ENCODE results near the gene ALPL. TPM values are rescaled to one million over a fixed set of nuclear protein-coding genes. Genes with fewer than 3 reads are reported as not detected.

The ALPL gene
- 98.3 and 104 TPM in 2 replicates for total RNA-seq

DNA sequence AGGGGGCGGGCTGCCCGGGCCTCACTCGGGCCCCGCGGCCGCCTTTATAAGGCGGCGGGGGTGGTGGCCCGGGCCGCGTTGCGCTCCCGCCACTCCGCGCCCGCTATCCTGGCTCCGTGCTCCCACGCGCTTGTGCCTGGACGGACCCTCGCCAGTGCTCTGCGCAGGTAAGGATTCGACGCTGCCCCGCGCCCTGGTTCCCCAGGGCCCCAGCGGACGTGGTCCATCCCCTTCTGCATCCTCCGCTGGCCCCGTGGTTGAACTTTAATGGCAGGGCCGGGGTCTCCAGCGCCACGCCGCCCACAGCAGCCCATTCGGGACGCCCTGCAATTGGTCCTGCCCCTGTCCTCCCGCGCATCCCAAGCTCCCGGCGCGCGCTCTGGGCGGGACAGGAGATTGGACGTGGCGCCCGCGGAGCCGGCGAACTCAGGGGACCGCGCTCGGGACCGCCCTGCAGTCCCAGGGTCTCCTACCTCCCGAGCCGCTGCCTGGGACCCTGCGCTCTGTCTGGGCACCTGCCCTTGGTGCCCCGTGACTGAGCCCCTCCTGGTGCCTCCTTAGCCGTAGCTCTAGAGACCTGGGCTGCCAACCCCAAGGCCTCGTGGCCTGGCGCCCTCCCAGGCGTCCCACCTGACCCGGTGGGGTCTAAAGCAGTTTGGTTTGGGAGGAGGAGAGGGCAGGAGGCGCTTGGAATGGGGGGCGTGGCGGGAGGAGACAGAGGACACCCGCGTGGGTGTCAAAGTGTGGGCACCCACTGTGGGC is at the start of gene ALPL:
Gene ALPL, plus strand, starts transcription at position 73 of the 762 bp plus-strand sequence. CDS start 44,659 bp downstream, outside the sequence.

Other genes with a start within 250 kb of the ALPL start
- 54.8 and 60.0 TPM in 2 replicates for gene ECE1, start 219.0 kb upstream of the ALPL start, total RNA-seq
- 6.8 and 8.8 TPM in 2 replicates for gene NBPF3, start 69.3 kb upstream of the ALPL start, total RNA-seq
- gene RAP1GAP, start 159.9 kb downstream of the ALPL start, total RNA-seq, result 0.29 and 0.62 TPM in 2 replicates

All from cardiac ventricle fibroblast (primary cell).